Colonic mucosa (tissue), 4 donors: Measurements from ENCODE around the gene ST7. TPM values are rescaled to one million over a fixed set of nuclear protein-coding genes. Genes with fewer than 3 reads are reported as not detected.

Source experiments
- DNase-seq: peaks from one replicate; pipeline ENCODE4 v3.0.0-alpha.2; 2020
- H3K27ac ChIP-seq: fragments of 200-600 bp; one replicate; pipeline ENCODE4 v1.8.0; 2021
- H3K27me3 ChIP-seq: fragments of 200-600 bp; one replicate; pipeline ENCODE4 v1.8.0; 2021
- H3K36me3 ChIP-seq: fragments of 200-600 bp; one replicate; pipeline ENCODE4 v1.8.0; 2021
- H3K4me1 ChIP-seq: fragments of 200-600 bp; one replicate; pipeline ENCODE4 v1.8.0; 2021; ENCODE audit warnings: mild to moderate bottlenecking
- H3K4me3 ChIP-seq: fragments of 200-600 bp; one replicate; pipeline ENCODE4 v1.8.0; 2021
- H3K9ac ChIP-seq, 2 donors: one replicate each; pipeline ENCODE4 v1.7.0; 2013; ENCODE audit warnings: control low read depth in 2 of 2, low read depth in 2 of 2, low read length in 2 of 2
- H3K9me3 ChIP-seq: fragments of 200-600 bp; one replicate; pipeline ENCODE4 v1.8.0; 2021
- intact Hi-C: fragments of 100-400 bp; cut with DNase I; formaldehyde crosslinking; loops from one replicate; pipeline ENCODE4 v1.14.1; 2022
- total RNA-seq, 2 donors: library from RNA; stranded (reverse); fragmentation: NEBNext Ultra II Directional in 1 of 2; extraction: Animal tissue kit (Norgen Biotek cat#: 25700) in 1 of 2; gene quantifications; one replicate each; pipeline ENCODE4 v1.2.1, GENCODE V29; 2021
- TF ChIP-seq, protein P1 (sequence below): fragments of 200-600 bp; IDR thresholded peaks from one replicate; pipeline ENCODE4 v1.8.0; 2022; ENCODE audit warnings: antibody characterized with exemption, mild to moderate bottlenecking
- donor health status: healthy.
- donor health status: DM: no; HTN: no; CAD: no.
- donor health status: DM: no; HTN: no; CAD: no.

ST7 gene
- total RNA-seq, 2 donors from 2014 or later, result 10.6 to 12.2 TPM

DNA sequence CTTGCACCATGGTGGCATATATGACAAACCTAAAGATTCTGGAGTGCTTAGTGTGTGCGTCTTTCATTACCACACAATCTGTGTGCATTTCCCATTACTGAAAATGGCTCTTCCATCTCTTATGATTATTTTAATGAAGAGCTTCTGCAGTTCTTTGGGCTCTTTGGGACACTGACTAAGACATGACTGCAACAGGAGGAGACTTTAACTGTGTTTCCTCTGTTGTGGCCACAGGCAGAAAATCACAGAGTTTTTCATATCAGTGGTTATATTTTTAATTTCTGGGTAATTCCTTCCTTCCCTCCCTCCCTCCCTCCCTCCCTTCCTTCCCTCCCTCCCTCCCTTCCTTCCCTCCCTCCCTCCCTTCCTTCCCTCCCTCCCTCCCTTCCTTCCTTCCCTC is 311.4 kb downstream of the ST7 start:
- no peak for DNase-seq
- no peaks in the 10 kb centered on the region for H3K4me1 ChIP-seq
- TF ChIP-seq, protein P1, sequence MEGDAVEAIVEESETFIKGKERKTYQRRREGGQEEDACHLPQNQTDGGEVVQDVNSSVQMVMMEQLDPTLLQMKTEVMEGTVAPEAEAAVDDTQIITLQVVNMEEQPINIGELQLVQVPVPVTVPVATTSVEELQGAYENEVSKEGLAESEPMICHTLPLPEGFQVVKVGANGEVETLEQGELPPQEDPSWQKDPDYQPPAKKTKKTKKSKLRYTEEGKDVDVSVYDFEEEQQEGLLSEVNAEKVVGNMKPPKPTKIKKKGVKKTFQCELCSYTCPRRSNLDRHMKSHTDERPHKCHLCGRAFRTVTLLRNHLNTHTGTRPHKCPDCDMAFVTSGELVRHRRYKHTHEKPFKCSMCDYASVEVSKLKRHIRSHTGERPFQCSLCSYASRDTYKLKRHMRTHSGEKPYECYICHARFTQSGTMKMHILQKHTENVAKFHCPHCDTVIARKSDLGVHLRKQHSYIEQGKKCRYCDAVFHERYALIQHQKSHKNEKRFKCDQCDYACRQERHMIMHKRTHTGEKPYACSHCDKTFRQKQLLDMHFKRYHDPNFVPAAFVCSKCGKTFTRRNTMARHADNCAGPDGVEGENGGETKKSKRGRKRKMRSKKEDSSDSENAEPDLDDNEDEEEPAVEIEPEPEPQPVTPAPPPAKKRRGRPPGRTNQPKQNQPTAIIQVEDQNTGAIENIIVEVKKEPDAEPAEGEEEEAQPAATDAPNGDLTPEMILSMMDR, result no peak
- no peaks in the 10 kb centered on the region for H3K9me3 ChIP-seq
- H3K36me3 ChIP-seq, result no peaks in the 10 kb centered on the region
- no peak overlapping the region for H3K27ac ChIP-seq
- H3K4me3 ChIP-seq, result no peak overlapping the region
- intact Hi-C loops, result no loop called here
- H3K27me3 ChIP-seq, result no peaks in the 10 kb centered on the region
- no peak overlapping the region for H3K9ac ChIP-seq

DNA sequence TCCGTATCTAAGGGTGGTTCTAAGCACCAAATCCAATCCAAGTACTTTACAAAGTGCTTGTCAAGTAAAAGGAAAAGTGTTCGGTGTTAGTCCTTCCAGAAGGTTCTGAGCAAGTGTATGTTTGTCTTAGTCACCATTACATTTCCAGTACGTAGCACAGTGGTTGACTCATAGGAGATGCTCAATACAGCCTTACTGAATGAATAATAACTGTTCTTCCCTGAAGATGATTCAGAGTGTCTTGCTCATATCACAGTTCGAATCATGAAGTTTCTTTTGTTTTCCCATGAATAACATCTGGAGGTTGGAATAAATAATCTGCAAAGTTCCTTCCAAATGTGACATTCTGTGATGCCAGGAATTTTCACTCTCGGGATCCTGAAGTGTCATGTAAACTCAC is 316.1 kb downstream of the ST7 start:
- Histone ChIP-seq H3K27me3 (no peaks in the 10 kb centered on the region), H3K27ac (no peak overlapping the region), H3K36me3 (no peaks in the 10 kb centered on the region), H3K4me3 (no peak overlapping the region), H3K9me3 (no peaks in the 10 kb centered on the region), H3K4me1 (no peaks in the 10 kb centered on the region), H3K9ac (no peak overlapping the region)
- no peak for DNase-seq
- TF ChIP-seq, protein P1, result no peak
- intact Hi-C loops, result no loop called here

DNA sequence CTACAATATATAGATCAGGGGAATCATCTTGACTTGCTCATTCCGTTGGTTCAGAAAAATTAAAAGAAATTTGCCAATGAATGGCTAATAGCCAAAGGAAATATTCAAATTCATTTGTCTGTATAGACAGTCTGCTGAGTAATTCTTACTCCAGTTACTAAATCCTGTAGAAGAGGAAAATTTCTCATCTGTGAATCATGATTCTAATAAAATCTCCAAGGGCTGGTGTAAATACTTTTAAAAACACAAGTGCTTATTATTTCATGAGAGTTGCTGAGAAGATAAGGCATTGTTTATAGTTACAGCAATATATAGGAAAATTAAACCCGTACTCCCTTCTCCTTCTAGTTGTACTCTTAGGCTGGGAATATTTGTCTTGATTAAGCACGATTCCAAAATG is 316.6 kb downstream of the ST7 start:
- Histone ChIP-seq H3K27me3 (no peaks in the 10 kb centered on the region), H3K4me3 (no peak overlapping the region), H3K27ac (no peak overlapping the region), H3K9me3 (no peaks in the 10 kb centered on the region), H3K4me1 (no peaks in the 10 kb centered on the region), H3K36me3 (no peaks in the 10 kb centered on the region), H3K9ac (no peak overlapping the region)
- TF ChIP-seq, protein P1, result no peak
- intact Hi-C loops, result no loop called here
- no peak for DNase-seq

DNA sequence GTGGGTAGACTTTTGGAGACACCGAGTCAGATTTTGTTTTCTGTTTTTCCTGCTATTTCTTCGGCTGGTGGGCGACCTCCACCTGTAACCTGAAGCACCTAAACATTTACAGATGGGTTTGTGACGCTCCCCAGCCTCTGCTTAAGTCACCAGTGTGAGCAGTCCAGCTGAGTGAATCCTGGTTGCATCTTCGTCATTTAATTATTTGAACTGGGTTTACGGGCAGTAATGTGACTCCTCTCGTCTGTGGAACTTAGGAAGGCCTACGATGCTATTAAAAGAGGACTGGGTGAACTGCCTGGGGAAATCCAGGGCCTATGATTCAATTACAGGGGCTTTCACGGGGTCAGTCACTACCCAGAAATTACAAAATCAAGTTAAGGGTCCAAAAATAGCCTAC is 317.1 kb downstream of the ST7 start:
- Histone ChIP-seq H3K27me3 (no peaks in the 10 kb centered on the region), H3K9ac (no peak overlapping the region), H3K27ac (no peak overlapping the region), H3K4me1 (no peaks in the 10 kb centered on the region), H3K4me3 (no peak overlapping the region), H3K36me3 (no peaks in the 10 kb centered on the region), H3K9me3 (no peaks in the 10 kb centered on the region)
- DNase-seq, result no peak
- intact Hi-C loops, result no loop called here
- TF ChIP-seq, protein P1, result no peak

DNA sequence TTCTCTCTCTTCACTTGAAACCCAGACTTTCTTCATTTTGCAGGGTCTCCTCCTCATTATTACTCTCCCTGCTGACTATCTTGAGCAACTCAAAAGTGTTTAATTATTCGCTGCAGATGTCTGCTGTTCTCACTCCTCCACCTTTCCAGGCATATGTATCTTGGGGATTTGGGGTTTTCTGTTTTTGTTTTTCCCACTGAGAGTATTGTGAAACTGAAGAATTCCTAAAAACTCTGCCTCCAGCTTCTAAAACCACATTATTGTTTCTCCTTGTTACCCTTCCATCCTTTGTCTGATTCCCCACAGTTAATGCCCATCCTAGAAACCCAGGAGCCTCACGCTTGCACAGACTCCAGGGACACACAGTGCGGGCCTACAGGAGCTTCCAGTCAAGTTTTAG is 318.3 kb downstream of the ST7 start:
- no peak for DNase-seq
- no peaks in the 10 kb centered on the region for H3K9me3 ChIP-seq
- no peak overlapping the region for H3K27ac ChIP-seq
- H3K4me1 ChIP-seq, result no peaks in the 10 kb centered on the region
- no peak overlapping the region for H3K4me3 ChIP-seq
- TF ChIP-seq, protein P1, result no peak
- intact Hi-C loops, result no loop called here
- no peaks in the 10 kb centered on the region for H3K27me3 ChIP-seq
- H3K36me3 ChIP-seq, result no peaks in the 10 kb centered on the region
- no peak overlapping the region for H3K9ac ChIP-seq
